GM12801 (cell line): ENCODE results near the gene PROK2.

ENCODE experiments used
- TF ChIP-seq, protein P1 (sequence below): IDR thresholded peaks from one replicate; pipeline ENCODE4 v1.5.1; 2011; ENCODE audit warnings: control low read depth; ENCODE audit not compliant: insufficient read length; ENCODE audit errors: extremely low read depth

Gene PROK2

DNA sequence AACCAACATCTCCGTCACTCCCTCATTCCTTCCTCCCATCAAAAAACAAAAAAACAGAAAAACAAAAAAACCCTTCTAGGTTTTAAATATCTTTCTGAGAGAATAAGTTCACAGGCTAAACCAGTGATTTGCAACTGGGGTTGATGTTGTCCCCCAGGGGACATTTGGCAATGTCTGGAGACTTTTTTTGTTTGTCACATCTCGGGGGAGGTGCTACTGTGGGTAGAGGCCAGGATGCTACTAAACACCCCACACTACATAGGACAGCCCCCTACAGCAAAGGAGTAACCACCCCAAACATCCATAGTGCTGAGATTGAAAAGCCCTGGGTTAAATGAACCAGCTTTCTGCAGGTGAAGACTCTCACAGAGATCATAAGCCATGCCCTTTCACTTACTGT is 17.0 kb upstream of the PROK2 start:
- TF ChIP-seq, protein P1, sequence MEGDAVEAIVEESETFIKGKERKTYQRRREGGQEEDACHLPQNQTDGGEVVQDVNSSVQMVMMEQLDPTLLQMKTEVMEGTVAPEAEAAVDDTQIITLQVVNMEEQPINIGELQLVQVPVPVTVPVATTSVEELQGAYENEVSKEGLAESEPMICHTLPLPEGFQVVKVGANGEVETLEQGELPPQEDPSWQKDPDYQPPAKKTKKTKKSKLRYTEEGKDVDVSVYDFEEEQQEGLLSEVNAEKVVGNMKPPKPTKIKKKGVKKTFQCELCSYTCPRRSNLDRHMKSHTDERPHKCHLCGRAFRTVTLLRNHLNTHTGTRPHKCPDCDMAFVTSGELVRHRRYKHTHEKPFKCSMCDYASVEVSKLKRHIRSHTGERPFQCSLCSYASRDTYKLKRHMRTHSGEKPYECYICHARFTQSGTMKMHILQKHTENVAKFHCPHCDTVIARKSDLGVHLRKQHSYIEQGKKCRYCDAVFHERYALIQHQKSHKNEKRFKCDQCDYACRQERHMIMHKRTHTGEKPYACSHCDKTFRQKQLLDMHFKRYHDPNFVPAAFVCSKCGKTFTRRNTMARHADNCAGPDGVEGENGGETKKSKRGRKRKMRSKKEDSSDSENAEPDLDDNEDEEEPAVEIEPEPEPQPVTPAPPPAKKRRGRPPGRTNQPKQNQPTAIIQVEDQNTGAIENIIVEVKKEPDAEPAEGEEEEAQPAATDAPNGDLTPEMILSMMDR, result no peak

- TF ChIP-seq, protein P1, result no peak
Observed at GRCh38 chr3:71800023-71800422, 15.1 kb upstream of the PROK2 start.

DNA sequence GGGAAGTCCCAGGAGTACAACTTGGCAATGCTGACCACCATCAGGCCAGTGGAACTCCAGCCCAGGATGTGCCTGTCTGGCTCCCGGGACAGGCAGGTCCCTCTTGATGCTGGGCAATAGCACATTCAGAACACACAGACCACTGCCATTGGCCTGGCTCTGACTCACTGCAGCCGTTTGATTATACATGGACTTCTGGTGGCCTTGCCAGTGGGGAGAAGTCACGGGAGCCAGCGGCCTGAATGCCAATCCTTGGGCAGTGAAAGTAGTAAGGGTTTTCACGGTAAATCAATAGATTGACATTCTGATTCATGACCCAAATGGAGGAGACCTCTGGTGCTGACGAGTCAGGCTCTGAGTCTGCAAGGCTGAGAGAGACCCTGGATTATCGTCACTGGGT is 12.5 kb upstream of the PROK2 start:
- TF ChIP-seq, protein P1, result no peak

DNA sequence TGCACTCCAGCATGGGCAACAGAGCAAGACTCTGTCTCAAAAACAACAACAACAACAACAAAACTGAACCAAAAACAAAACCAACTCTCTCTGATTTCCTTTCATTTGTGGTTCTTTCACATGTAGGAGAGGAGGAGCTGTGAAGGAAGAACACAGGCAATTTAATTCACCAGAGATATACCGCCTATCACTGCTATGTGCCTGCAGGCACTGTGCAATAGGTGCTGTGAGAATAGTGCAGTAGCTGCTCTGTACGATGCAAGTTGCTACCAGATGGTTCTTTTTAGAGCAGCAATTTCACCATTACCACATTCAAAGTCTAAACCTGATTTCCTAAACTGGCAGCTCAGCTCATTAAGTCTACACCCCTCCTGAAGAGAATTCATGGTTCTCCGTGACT is 11.3 kb upstream of the PROK2 start:
- TF ChIP-seq, protein P1, result no peak

DNA sequence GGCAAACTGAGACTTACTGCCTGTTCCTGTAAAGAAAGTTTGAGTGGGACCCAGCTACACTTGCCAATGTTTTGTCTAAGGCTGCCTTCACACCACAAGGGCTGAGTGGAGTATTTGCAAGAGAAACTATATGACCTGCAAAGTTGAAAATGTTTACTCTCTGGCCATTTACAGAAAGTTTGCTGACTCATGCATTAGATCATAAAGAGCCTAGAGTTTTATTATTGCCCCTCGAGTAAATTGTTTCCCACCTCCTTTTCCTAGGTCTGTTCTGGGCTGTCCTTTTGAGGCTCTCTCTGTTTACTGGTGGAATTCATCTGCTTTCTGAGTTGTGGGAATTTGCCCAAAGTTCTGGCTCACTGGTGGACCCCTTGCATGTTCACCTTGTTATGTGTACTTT is 6.7 kb upstream of the PROK2 start:
- TF ChIP-seq, protein P1, result no peak

- TF ChIP-seq, protein P1, result no peak
Observed at GRCh38 chr3:71789922-71790321, 5.0 kb upstream of the PROK2 start.

- TF ChIP-seq, protein P1, result no peak
Observed at GRCh38 chr3:71787851-71788405, 3.0 kb upstream of the PROK2 start.

DNA sequence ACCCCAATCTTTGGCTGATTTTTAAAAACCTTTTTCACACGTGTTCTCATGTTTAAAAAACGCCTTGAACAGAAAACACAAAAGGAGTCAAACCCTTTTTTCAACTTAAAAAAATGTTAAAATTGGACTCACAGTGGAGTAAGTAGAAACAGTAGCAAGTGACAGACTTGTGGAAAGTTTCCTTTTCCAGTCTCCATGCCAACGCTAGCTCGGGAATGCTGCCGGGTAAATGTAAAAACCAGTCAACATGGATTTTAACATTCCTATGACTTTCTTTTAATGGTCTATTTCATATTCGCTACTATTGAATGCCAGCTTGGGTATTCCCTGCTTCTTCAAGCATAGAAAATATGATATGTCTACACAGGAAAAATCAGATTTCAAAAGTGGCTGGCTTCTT is 1.6 kb upstream of the PROK2 start:
- TF ChIP-seq, protein P1, result no peak
